Measurements from ENCODE around the gene ISG15. TPM values are rescaled to one million over a fixed set of nuclear protein-coding genes. Genes with fewer than 3 reads are reported as not detected.

Gene ISG15
- total and polyA plus RNA-seq, 2 of the 13 experiments (the other 11 are each of a cell fraction or from before 2014, with no cell fraction given) = 42.1 to 54.9 TPM

DNA sequence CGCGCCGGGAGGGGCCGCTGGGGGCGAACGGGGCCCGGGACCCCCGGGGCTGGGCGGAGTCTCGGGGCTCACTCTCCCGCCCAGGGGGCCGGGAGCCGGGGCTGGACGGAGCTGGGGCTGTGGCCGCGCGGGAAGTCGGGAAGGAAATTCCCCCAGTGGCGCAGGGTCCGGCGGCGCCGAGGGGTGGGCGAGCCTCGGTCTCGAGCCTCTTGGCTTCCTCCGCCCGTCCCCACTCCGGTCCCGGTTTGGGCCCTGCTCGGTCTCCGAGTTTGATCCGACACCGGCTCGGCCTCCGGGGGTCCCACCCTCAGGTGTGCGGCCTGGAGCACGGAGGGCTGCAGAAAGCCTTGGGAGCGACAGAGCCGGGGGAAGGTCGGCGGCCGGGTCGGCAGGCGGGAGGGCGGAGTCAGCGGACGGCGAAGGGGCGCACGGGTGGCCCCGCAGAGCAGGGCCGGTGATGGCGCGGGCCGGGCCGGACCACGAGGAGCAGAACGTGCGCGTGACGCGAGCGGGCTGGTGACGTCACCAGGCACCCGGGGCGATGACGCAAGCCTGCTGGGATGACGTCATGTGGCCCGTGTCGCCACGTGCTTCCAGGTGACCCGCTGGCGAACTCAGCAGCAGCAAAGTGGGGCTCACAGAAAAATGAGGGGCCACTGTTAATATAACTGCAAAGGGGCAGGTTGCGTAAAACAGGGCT lies 12.8 kb upstream of the ISG15 start (continued):
- TF ChIP-seq HNRNPLL (IDR thresholded peaks at IDR 0.05; ENCODE audit: low read depth, low read length, poor library complexity, severe bottlenecking) (peak; percentile 62), REPIN1 (CRISPR knock-in tag; IDR thresholded peaks at IDR 0.05; ENCODE audit: borderline replicate concordance, low read depth) (peak; percentile 68; the same call in 1 of the 2 replicates), MED1 (CRISPR knock-in tag; IDR thresholded peaks at IDR 0.05) (peak; percentile 81), THYN1 (CRISPR knock-in tag; IDR thresholded peaks at IDR 0.05; ENCODE audit: borderline replicate concordance, low read depth) (no peak), ZFP90 (CRISPR knock-in tag; IDR thresholded peaks at IDR 0.05; ENCODE audit: borderline replicate concordance) (peak; percentile 19; the same call in 1 of the 2 replicates), GATAD2A (CRISPR knock-in tag; IDR thresholded peaks at IDR 0.05) (peak; percentile 79), ZNF75D (CRISPR knock-in tag; IDR thresholded peaks at IDR 0.05; ENCODE audit: borderline replicate concordance) (no peak; the same call in 1 of the 2 replicates), TCF7L2 (IDR thresholded peaks at IDR 0.05; ENCODE audit: low read depth, low read length) (no peak), ZNF772 (CRISPR knock-in tag; IDR thresholded peaks at IDR 0.05) (peak; percentile 74; the same call in 1 of the 2 replicates), ZNF768 (CRISPR knock-in tag; IDR thresholded peaks at IDR 0.05) (peak; percentile 65; the same call in 1 of the 2 replicates), ZBTB21 (CRISPR knock-in tag; IDR thresholded peaks at IDR 0.05) (peak; percentile 100), FOXM1 (CRISPR knock-in tag; IDR thresholded peaks at IDR 0.05) (0 out of 2 replicates have a peak, but pooled peaks have one; percentile 49), ZNF343 (CRISPR knock-in tag; IDR thresholded peaks at IDR 0.05) (peak; percentile 78; the same call in 1 of the 2 replicates), SIN3B (IDR thresholded peaks at IDR 0.05; ENCODE audit: low read length) (no peak; the same call in 1 of the 2 replicates), ZFP41 (CRISPR knock-in tag; IDR thresholded peaks at IDR 0.05; ENCODE audit: borderline replicate concordance) (no peak), ZNF841 (CRISPR knock-in tag; IDR thresholded peaks at IDR 0.05; ENCODE audit: borderline replicate concordance) (no peak), HIVEP1 (CRISPR knock-in tag; IDR thresholded peaks at IDR 0.05) (no peak), ZNF660 (CRISPR knock-in tag; IDR thresholded peaks at IDR 0.05; ENCODE audit: borderline replicate concordance, low read depth) (no peak), ZBTB7A (CRISPR knock-in tag; IDR thresholded peaks at IDR 0.05) (peak; percentile 91)
- TF ChIP-seq, protein P1, sequence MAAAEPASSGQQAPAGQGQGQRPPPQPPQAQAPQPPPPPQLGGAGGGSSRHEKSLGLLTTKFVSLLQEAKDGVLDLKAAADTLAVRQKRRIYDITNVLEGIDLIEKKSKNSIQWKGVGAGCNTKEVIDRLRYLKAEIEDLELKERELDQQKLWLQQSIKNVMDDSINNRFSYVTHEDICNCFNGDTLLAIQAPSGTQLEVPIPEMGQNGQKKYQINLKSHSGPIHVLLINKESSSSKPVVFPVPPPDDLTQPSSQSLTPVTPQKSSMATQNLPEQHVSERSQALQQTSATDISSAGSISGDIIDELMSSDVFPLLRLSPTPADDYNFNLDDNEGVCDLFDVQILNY (CRISPR knock-in tag; conservative IDR thresholded peaks at IDR 0.05) = no peak
- TF ChIP-seq, protein P2, sequence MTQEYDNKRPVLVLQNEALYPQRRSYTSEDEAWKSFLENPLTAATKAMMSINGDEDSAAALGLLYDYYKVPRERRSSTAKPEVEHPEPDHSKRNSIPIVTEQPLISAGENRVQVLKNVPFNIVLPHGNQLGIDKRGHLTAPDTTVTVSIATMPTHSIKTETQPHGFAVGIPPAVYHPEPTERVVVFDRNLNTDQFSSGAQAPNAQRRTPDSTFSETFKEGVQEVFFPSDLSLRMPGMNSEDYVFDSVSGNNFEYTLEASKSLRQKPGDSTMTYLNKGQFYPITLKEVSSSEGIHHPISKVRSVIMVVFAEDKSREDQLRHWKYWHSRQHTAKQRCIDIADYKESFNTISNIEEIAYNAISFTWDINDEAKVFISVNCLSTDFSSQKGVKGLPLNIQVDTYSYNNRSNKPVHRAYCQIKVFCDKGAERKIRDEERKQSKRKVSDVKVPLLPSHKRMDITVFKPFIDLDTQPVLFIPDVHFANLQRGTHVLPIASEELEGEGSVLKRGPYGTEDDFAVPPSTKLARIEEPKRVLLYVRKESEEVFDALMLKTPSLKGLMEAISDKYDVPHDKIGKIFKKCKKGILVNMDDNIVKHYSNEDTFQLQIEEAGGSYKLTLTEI (CRISPR knock-in tag; conservative IDR thresholded peaks at IDR 0.05) = no peak
- TF ChIP-seq, protein P3, sequence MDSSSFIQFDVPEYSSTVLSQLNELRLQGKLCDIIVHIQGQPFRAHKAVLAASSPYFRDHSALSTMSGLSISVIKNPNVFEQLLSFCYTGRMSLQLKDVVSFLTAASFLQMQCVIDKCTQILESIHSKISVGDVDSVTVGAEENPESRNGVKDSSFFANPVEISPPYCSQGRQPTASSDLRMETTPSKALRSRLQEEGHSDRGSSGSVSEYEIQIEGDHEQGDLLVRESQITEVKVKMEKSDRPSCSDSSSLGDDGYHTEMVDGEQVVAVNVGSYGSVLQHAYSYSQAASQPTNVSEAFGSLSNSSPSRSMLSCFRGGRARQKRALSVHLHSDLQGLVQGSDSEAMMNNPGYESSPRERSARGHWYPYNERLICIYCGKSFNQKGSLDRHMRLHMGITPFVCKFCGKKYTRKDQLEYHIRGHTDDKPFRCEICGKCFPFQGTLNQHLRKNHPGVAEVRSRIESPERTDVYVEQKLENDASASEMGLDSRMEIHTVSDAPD (CRISPR knock-in tag; IDR thresholded peaks at IDR 0.05) = peak; percentile 13; the same call in 1 of the 2 replicates

Data from HepG2 (cell line).